Peyer's patch (tissue), 4 donors: ENCODE measurements around the gene C3orf52. TPM values are rescaled to one million over a fixed set of nuclear protein-coding genes. Genes with fewer than 3 reads are reported as not detected.

ENCODE experiments used
- DNase-seq, 3 donors: peaks; one replicate each; pipeline ENCODE4 v3.0.0-alpha.2; 2017 to 2019
- H3K27ac ChIP-seq, 4 donors: fragments of 200-600 bp; sonication (generic); one replicate each; pipeline ENCODE4 v1.5.1; 2016 to 2019
- H3K27me3 ChIP-seq, 2 donors: fragments of 200-600 bp; sonication (generic); one replicate each; pipeline ENCODE4 v1.5.1; 2019
- H3K36me3 ChIP-seq, 3 donors: fragments of 200-600 bp; sonication (generic); one replicate each; pipeline ENCODE4 v1.5.1; 2016 to 2019
- H3K4me1 ChIP-seq, 4 donors: fragments of 200-600 bp; sonication (generic); one replicate each; pipeline ENCODE4 v1.5.1; 2016 to 2019
- H3K4me3 ChIP-seq, 4 donors: fragments of 200-600 bp; sonication (generic); 1 replicate in 3 of 4; 2 replicates in 1 of 4; pipeline ENCODE4 v1.5.1; 2016 to 2019; ENCODE audit warnings: mild to moderate bottlenecking in 1 of 4
- H3K9me3 ChIP-seq, 4 donors: fragments of 200-600 bp; sonication (generic); one replicate each; pipeline ENCODE4 v1.5.1; 2016 to 2019; ENCODE audit warnings: mild to moderate bottlenecking in 1 of 4
- POLR2A ChIP-seq, 2 donors: fragments of 450-650 bp; IDR thresholded peaks; one replicate each; pipeline ENCODE4 v1.5.1; 2017; ENCODE audit warnings: antibody characterized with exemption in 2 of 2, mild to moderate bottlenecking in 2 of 2, moderate library complexity in 2 of 2
- total RNA-seq, 4 donors: library from RNA; depleted of rRNA; stranded (reverse); fragments of >200 nt; gene quantifications; one replicate each; pipeline ENCODE4 v1.1.0, GENCODE V29; 2016
- TF ChIP-seq, protein P1 (sequence below), 6 experiments: fragments of 450-650 bp in 4 of 6; fragments of 200-600 bp in 2 of 6; sonication (generic) in 1 of 6; IDR thresholded peaks; one replicate each; pipeline ENCODE4 v1.5.1; 2017 to 2019; ENCODE audit warnings: antibody characterized with exemption in 6 of 6, mild to moderate bottlenecking in 3 of 6, moderate library complexity in 1 of 6

Gene C3orf52
- total RNA-seq, 4 donors from 2014 or later: 13.2 to 31.0 (median 25.9) TPM

DNA sequence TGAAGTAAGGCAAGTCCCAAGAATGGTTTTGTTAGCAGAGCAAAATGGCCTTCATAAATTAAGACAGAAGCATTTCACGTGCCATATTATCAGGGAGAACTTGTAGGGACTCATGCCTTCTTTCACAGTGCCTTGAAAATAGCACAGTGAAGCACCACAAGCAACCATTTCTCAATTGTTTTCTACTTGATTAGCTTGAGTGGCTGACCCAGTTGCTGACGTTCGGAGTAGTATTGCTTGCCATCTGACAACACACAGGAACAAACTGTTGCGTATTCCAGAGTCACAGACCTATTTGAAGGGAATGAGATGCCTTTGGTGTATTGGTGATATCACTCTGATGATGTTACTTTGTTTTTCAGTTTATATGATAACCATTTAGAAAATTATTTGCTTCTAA lies 3.0 kb upstream of the C3orf52 start:
- no peak for DNase-seq
- H3K27me3 ChIP-seq: no peaks in the 10 kb centered on the region

DNA sequence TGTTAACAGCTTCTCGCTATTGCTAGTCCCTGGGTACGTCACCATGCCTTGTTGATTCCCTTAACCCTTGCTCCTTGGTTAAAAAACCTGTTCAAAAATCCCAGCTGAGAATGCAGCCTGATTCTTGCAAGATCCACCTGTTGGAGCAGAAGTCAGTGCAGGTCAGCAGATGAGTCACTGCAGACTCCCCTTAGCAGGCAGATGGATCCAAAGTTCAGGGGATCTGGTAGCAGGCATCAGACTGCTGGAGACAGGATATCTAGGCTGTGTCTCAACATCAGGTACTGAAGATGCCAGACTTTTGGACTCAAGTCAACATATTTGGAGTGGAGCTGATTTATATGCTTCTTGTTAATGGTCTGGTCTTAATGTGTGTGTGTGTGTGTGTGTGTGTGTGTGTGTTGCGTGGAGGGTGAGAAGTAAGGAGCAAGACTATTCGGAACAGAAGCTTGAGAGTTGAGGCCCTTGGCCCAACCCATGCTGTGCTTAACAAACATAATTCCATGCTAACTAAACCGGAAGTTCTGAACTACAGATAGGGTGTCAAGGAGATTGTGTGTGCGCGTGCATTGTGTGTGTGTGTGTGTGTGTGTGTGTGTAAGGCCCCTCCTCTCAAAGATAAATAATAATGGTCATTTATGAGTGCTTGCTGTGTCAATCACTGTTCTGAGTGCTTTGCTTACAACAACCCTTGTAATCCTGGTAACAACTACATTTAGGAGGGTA lies 1.0 kb upstream of the C3orf52 start:
- no peaks in the 10 kb centered on the region for H3K27me3 ChIP-seq
- peak in 2 of 3 donors; percentile 65 to 82 for DNase-seq
- H3K4me1 ChIP-seq: peaks cover 0 to 19% (median 0%) of the 10 kb centered on the region in 4 donors
- TF ChIP-seq, protein P1, sequence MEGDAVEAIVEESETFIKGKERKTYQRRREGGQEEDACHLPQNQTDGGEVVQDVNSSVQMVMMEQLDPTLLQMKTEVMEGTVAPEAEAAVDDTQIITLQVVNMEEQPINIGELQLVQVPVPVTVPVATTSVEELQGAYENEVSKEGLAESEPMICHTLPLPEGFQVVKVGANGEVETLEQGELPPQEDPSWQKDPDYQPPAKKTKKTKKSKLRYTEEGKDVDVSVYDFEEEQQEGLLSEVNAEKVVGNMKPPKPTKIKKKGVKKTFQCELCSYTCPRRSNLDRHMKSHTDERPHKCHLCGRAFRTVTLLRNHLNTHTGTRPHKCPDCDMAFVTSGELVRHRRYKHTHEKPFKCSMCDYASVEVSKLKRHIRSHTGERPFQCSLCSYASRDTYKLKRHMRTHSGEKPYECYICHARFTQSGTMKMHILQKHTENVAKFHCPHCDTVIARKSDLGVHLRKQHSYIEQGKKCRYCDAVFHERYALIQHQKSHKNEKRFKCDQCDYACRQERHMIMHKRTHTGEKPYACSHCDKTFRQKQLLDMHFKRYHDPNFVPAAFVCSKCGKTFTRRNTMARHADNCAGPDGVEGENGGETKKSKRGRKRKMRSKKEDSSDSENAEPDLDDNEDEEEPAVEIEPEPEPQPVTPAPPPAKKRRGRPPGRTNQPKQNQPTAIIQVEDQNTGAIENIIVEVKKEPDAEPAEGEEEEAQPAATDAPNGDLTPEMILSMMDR (IDR thresholded peaks at IDR 0.05): no peak
- no peak for TF ChIP-seq POLR2A (IDR thresholded peaks at IDR 0.05)
- H3K9me3 ChIP-seq: no peaks in the 10 kb centered on the region
- H3K27ac ChIP-seq: peak overlapping the region in 3 of 4 donors; percentile 63 to 93 (median 86)
- no peak overlapping the region for H3K4me3 ChIP-seq
- no peaks in the 10 kb centered on the region for H3K36me3 ChIP-seq

More for the DNA sequence above, 3.0 kb upstream of the C3orf52 start:
- Histone ChIP-seq H3K4me1 (peaks cover 0 to 12% (median 0%) of the 10 kb centered on the region in 4 donors), H3K27ac (no peak overlapping the region), H3K36me3 (no peaks in the 10 kb centered on the region), H3K4me3 (no peak overlapping the region), H3K9me3 (no peaks in the 10 kb centered on the region)
- TF ChIP-seq, protein P1 (IDR thresholded peaks at IDR 0.05): no peak
- TF ChIP-seq POLR2A (IDR thresholded peaks at IDR 0.05): no peak

GRCh38 chr3:112085735-112086075 lies 484 bp upstream of the C3orf52 start:
- H3K27ac ChIP-seq: peak overlapping the region in 3 of 4 donors; percentile 63 to 93 (median 86)
- H3K4me3 ChIP-seq: peak overlapping the region; percentile 51 to 73 (median 62)
- no peaks in the 10 kb centered on the region for H3K27me3 ChIP-seq
- H3K36me3 ChIP-seq: no peaks in the 10 kb centered on the region
- H3K4me1 ChIP-seq: peaks cover 0 to 24% (median under 1%) of the 10 kb centered on the region in 4 donors
- H3K9me3 ChIP-seq: no peaks in the 10 kb centered on the region
- TF ChIP-seq POLR2A (IDR thresholded peaks at IDR 0.05): no peak
- TF ChIP-seq, protein P1 (IDR thresholded peaks at IDR 0.05): no peak
- no peak for DNase-seq

DNA sequence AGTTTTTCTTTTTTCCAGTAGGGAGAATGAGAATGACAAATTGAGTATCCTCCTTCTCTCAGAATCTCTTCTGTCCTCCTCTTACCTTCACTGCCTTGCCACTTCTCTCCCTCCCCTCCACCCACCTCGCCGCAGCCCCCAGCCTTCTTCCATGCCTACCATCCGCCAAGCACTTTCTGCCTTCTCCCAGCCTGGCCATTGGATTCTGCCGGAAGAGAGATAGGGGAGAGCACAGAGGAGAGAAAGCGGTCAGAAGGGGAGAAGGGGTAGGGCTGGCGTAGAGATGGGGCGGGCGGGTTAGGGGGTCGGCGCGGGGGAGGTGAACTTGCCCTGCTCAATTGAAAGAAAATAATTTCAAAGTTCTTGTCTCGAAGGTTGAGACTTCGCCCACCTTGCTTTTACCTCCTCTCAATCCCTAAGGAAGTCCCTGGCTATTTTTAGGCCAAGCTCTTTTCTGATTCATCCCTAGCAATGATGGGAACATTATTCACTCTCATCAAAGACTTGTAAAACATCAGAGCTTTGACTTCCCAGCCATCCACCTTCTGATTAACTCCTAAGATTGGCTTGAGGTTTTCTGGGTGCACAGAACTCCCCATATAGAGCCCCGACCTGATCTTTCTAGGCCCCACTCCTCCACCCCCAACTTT lies 811 bp downstream of the C3orf52 start:
- TF ChIP-seq POLR2A (IDR thresholded peaks at IDR 0.05): no peak
- TF ChIP-seq, protein P1 (IDR thresholded peaks at IDR 0.05): no peak
- Histone ChIP-seq H3K4me1 (peaks cover 0 to 25% (median 2%) of the 10 kb centered on the region in 4 donors), H3K27ac (peak overlapping the region in 3 of 4 donors; percentile 63 to 93 (median 86)), H3K9me3 (no peaks in the 10 kb centered on the region), H3K27me3 (no peaks in the 10 kb centered on the region), H3K4me3 (peak overlapping the region; percentile 51 to 73 (median 62)), H3K36me3 (no peaks in the 10 kb centered on the region)
- DNase-seq: no peak

DNA sequence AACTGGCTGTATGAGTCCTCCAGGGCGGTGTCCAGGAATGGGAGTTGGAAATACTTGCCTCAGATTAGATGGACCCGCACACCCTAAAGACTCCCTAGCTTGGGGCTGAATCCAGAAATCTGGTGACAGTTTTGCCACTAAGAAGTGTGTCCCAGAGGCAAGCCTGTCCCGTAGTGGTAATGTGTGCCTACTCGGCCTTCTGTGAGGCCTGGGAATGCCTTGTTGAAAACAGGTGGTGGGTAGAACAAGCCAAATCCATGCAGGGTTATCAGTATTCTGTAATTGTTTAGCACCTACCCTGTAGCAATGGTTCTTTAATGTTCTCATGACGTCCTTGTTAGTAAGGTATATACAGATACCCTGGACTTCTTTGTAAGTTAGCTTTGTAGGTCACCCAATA lies 1.6 kb downstream of the C3orf52 start:
- H3K27ac ChIP-seq: peak overlapping the region in 1 of 4 donors; percentile 65
- no peak for DNase-seq
- H3K9me3 ChIP-seq: no peaks in the 10 kb centered on the region
- TF ChIP-seq POLR2A (IDR thresholded peaks at IDR 0.05): no peak
- TF ChIP-seq, protein P1 (IDR thresholded peaks at IDR 0.05): no peak
- H3K4me1 ChIP-seq: peaks cover 0 to 30% (median 2%) of the 10 kb centered on the region in 4 donors
- peak overlapping the region in 2 of 4 donors; percentile 64 to 73 for H3K4me3 ChIP-seq
- H3K27me3 ChIP-seq: no peaks in the 10 kb centered on the region
- no peaks in the 10 kb centered on the region for H3K36me3 ChIP-seq
